Measurements from ENCODE around the gene SPOCK1. TPM values are rescaled to one million over a fixed set of nuclear protein-coding genes. Genes with fewer than 3 reads are reported as not detected.

The SPOCK1 gene
- total and polyA plus RNA-seq, 2 experiments from 2014 or later: 5.6 to 10.1 TPM

DNA sequence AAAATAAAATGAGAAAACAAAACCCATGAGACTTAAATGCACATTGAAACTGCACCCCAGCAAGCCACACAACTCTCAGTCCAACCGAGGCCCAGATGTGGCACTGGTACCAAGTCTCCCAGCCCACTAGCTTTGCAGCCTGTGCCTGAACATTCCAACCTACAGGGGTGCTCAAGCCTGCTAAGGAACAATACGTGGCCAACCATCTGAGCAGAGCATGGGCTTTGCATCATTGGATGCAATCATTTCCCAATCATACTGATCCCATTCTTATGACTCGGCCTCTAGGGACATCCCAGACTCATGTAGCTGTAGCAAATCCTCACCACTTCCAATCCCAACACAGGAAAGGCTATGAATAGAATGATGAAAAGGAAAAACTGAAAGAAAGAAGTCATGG lies 297.2 kb downstream of the SPOCK1 start:
- WGBS (ENCODE audit: low lambda C conversion rate, missing lambda C conversion rate): 92% methylated on average over 3 of the region's 3 CpGs
- no peaks in the 10 kb centered on the region for H3K79me2 ChIP-seq
- H3K27me3 ChIP-seq: no peaks in the 10 kb centered on the region
- peaks cover 13% of the 10 kb centered on the region for H3K4me1 ChIP-seq (ENCODE audit: insufficient read depth)
- H3K9me2 ChIP-seq (replicated peaks; ENCODE audit: insufficient read depth): no peaks in the 10 kb centered on the region
- DNase-seq (ENCODE audit: low spot score): no peak
- H3K9me3 ChIP-seq (ENCODE audit: low read depth): no peaks in the 10 kb centered on the region
- no peaks in the 10 kb centered on the region for H4K20me1 ChIP-seq (ENCODE audit: insufficient read depth, poor library complexity, severe bottlenecking)
- no peak overlapping the region for H3K4me3 ChIP-seq
- no peak overlapping the region for H3K27ac ChIP-seq
- H2AFZ ChIP-seq: no peak overlapping the region
- no peak overlapping the region for H3K4me2 ChIP-seq
- no peaks in the 10 kb centered on the region for H3K36me3 ChIP-seq (replicated peaks; ENCODE audit: insufficient read depth, low read depth)
- TF ChIP-seq EZH2 (IDR thresholded peaks at IDR 0.05; ENCODE audit: borderline replicate concordance) (no peak), CTCF (IDR thresholded peaks at IDR 0.05; ENCODE audit: poor library complexity) (no peak), EZH2phosphoT487 (IDR thresholded peaks at IDR 0.05; ENCODE audit: low read depth, severe bottlenecking, unreplicated experiment) (no peak)

- H2AFZ ChIP-seq: no peak overlapping the region
These were observed 298.0 kb downstream of the SPOCK1 start for GRCh38 chr5:137200906-137201700.

GRCh38 chr5:137199966-137200365 lies 299.2 kb downstream of the SPOCK1 start:
- Histone ChIP-seq H3K36me3 (replicated peaks; ENCODE audit: insufficient read depth, low read depth) (no peaks in the 10 kb centered on the region), H3K4me3 (no peak overlapping the region), H4K20me1 (ENCODE audit: insufficient read depth, poor library complexity, severe bottlenecking) (no peaks in the 10 kb centered on the region), H3K4me1 (ENCODE audit: insufficient read depth) (peaks cover 5% of the 10 kb centered on the region), H2AFZ (no peak overlapping the region), H3K4me2 (no peak overlapping the region), H3K9me2 (replicated peaks; ENCODE audit: insufficient read depth) (no peaks in the 10 kb centered on the region), H3K9me3 (ENCODE audit: low read depth) (no peaks in the 10 kb centered on the region), H3K27me3 (no peaks in the 10 kb centered on the region), H3K79me2 (no peaks in the 10 kb centered on the region), H3K27ac (no peak overlapping the region)
- 87% methylated on average over 3 of the region's 3 CpGs for WGBS (ENCODE audit: low lambda C conversion rate, missing lambda C conversion rate)
- no peak for DNase-seq (ENCODE audit: low spot score)
- no peak for TF ChIP-seq CTCF (IDR thresholded peaks at IDR 0.05; ENCODE audit: poor library complexity)
- TF ChIP-seq EZH2phosphoT487 (IDR thresholded peaks at IDR 0.05; ENCODE audit: low read depth, severe bottlenecking, unreplicated experiment): no peak
- no peak for TF ChIP-seq EZH2 (IDR thresholded peaks at IDR 0.05; ENCODE audit: borderline replicate concordance)

More at GRCh38 chr5:137200906-137201700, 298.0 kb downstream of the SPOCK1 start:
- Histone ChIP-seq H3K79me2 (no peaks in the 10 kb centered on the region), H4K20me1 (ENCODE audit: insufficient read depth, poor library complexity, severe bottlenecking) (no peaks in the 10 kb centered on the region), H3K36me3 (replicated peaks; ENCODE audit: insufficient read depth, low read depth) (no peaks in the 10 kb centered on the region), H3K27me3 (no peaks in the 10 kb centered on the region), H3K4me2 (no peak overlapping the region), H3K9me3 (ENCODE audit: low read depth) (no peaks in the 10 kb centered on the region), H3K4me1 (ENCODE audit: insufficient read depth) (peaks cover 8% of the 10 kb centered on the region), H3K4me3 (no peak overlapping the region), H3K27ac (no peak overlapping the region), H3K9me2 (replicated peaks; ENCODE audit: insufficient read depth) (no peaks in the 10 kb centered on the region)
- 66% methylated on average over 5 of the region's 5 CpGs for WGBS (ENCODE audit: low lambda C conversion rate, missing lambda C conversion rate)
- no peak for DNase-seq (ENCODE audit: low spot score)
- TF ChIP-seq EZH2 (IDR thresholded peaks at IDR 0.05; ENCODE audit: borderline replicate concordance) (no peak), EZH2phosphoT487 (IDR thresholded peaks at IDR 0.05; ENCODE audit: low read depth, severe bottlenecking, unreplicated experiment) (no peak), CTCF (IDR thresholded peaks at IDR 0.05; ENCODE audit: poor library complexity) (no peak)

Measured in hepatocyte (in vitro differentiated cells).